GM18858 (cell line): ENCODE results near the gene OR2B6.
"Not testable (repeated sequence)": the region's sequence is repeated elsewhere in the genome, so short reads cannot be mapped to it uniquely, and the experiment has no call there.

ENCODE experiments used
- ATAC-seq: cut with Tn5 transposase; IDR thresholded peaks from one replicate; pipeline ENCODE4 v1.9.1; 2021; ENCODE audit not compliant: unreplicated experiment

Gene OR2B6

GRCh38 chr6:27956941-27957340 lies at the start of gene OR2B6:
Gene OR2B6 (plus strand): TSS chr6:27957241. CDS start chr6:27957241, 0 bp downstream.
- ATAC-seq = no peak

- no peak for ATAC-seq
These were observed 49.0 kb upstream of the OR2B6 start for GRCh38 chr6:27908017-27908416.

- ATAC-seq = no peak
These were observed 45.0 kb upstream of the OR2B6 start, which contains the start of gene OR2B2 for GRCh38 chr6:27911956-27912446. Gene OR2B2 (minus strand): TSS chr6:27912396. CDS start chr6:27912319, 77 bp downstream.

GRCh38 chr6:27922949-27923348 lies 34.1 kb upstream of the OR2B6 start:
- no peak for ATAC-seq

GRCh38 chr6:27924179-27924578 lies 32.9 kb upstream of the OR2B6 start:
- no peak for ATAC-seq

- not testable (repeated sequence) for ATAC-seq
These were observed 29.0 kb upstream of the OR2B6 start for GRCh38 chr6:27928041-27928440.

GRCh38 chr6:27929930-27930329 lies 27.1 kb upstream of the OR2B6 start:
- not testable (repeated sequence) for ATAC-seq

- no peak for ATAC-seq
These were observed 25.8 kb upstream of the OR2B6 start for GRCh38 chr6:27931209-27931608.

- ATAC-seq = no peak
These were observed 16.3 kb upstream of the OR2B6 start for GRCh38 chr6:27940766-27941165.

- not testable (repeated sequence) for ATAC-seq
These were observed 14.0 kb upstream of the OR2B6 start for GRCh38 chr6:27943072-27943471.

- no peak for ATAC-seq
These were observed 8.8 kb upstream of the OR2B6 start for GRCh38 chr6:27948237-27948636.

GRCh38 chr6:27951040-27951439 lies 6.0 kb upstream of the OR2B6 start:
- no peak for ATAC-seq

- no peak for ATAC-seq
These were observed 475 bp downstream of the OR2B6 start for GRCh38 chr6:27957516-27957915.

GRCh38 chr6:27962506-27962905 lies 5.5 kb downstream of the OR2B6 start:
- no peak for ATAC-seq

- ATAC-seq = no peak
These were observed 9.0 kb downstream of the OR2B6 start for GRCh38 chr6:27966044-27966443.

- no peak for ATAC-seq
These were observed 9.9 kb downstream of the OR2B6 start for GRCh38 chr6:27966816-27967426.

- no peak for ATAC-seq
These were observed 13.4 kb downstream of the OR2B6 start for GRCh38 chr6:27970444-27970843.

- ATAC-seq = no peak
These were observed 15.7 kb downstream of the OR2B6 start for GRCh38 chr6:27972750-27973149.

- no peak for ATAC-seq
These were observed 20.3 kb downstream of the OR2B6 start for GRCh38 chr6:27977387-27977786.

- no peak for ATAC-seq
These were observed 21.7 kb downstream of the OR2B6 start for GRCh38 chr6:27978705-27979104.

GRCh38 chr6:27980111-27980510 lies 23.1 kb downstream of the OR2B6 start:
- ATAC-seq = no peak

- no peak for ATAC-seq
These were observed 30.1 kb downstream of the OR2B6 start for GRCh38 chr6:27986928-27987725.
